ENCODE data around the gene ZNF330. TPM values are rescaled to one million over a fixed set of nuclear protein-coding genes. Genes with fewer than 3 reads are reported as not detected.
"Not testable (repeated sequence)": the region's sequence is repeated elsewhere in the genome, so short reads cannot be mapped to it uniquely, and the experiment has no call there.

ZNF330 gene
- total and polyA plus RNA-seq, 10 donors: 23.4 to 45.0 (median 36.1) TPM

DNA sequence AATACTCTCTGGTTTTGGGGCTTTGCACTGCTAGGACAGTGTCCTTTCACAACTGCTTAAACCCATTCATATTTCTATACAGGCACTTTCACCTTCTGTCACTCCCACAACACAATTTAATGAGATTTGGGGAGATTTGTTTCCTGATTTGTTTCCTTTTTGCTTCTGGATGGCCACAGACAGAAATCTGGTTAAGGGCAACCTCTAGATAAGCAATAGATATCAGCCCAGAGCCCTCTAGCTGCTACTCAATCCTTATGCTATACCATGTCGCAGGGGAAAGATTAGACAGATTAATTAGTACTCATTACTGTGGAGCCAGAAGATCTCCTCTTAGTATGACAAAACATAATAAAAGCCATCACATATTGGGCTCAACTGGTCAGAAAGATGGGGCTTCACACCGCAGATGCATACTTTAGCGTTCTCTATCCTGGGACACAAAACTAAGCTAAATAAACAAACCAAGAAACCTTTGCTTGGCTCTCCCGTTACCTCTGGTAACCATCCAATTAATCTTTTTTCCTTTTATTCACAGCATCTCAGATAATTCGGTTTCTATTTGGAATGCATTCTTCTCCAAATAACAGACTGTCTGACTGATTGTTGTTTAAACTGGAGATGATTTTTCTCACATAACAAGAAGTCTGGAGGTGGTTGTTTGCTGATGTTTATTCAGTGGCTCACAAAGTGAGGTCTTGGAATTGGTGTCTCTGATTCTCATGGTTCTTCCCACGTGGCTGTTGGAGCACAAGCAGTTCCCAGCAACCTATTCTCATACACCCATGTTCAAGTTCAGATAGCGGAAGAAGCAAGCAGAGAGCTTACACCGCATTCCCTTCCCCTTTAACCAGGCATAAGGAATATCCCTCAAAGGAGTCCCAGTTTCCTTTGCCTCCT, 41.0 kb upstream of the ZNF330 start:
- 56 to 70% (median 67%) methylated on average over 8 of the region's 8 CpGs for WGBS, 5 donors
- peaks cover 0 to 6% (median 0%) of the 10 kb centered on the region in 8 donors for H3K9me3 ChIP-seq
- DNase-seq: no peak
- H3K4me3 ChIP-seq: no peak overlapping the region
- H3K4me1 ChIP-seq: no peaks in the 10 kb centered on the region
- TF ChIP-seq POLR2AphosphoS5 (IDR thresholded peaks at IDR 0.05): no peak
- TF ChIP-seq, protein P1, sequence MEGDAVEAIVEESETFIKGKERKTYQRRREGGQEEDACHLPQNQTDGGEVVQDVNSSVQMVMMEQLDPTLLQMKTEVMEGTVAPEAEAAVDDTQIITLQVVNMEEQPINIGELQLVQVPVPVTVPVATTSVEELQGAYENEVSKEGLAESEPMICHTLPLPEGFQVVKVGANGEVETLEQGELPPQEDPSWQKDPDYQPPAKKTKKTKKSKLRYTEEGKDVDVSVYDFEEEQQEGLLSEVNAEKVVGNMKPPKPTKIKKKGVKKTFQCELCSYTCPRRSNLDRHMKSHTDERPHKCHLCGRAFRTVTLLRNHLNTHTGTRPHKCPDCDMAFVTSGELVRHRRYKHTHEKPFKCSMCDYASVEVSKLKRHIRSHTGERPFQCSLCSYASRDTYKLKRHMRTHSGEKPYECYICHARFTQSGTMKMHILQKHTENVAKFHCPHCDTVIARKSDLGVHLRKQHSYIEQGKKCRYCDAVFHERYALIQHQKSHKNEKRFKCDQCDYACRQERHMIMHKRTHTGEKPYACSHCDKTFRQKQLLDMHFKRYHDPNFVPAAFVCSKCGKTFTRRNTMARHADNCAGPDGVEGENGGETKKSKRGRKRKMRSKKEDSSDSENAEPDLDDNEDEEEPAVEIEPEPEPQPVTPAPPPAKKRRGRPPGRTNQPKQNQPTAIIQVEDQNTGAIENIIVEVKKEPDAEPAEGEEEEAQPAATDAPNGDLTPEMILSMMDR (IDR thresholded peaks at IDR 0.05 in 8 of 11, conservative IDR thresholded peaks at IDR 0.05 in 3 of 11): no peak
- no peak overlapping the region for H3K27ac ChIP-seq
- intact Hi-C loops (cut with DNase I; ENCODE audit: low total_unique reads): no loop called here
- no peaks in the 10 kb centered on the region for H3K27me3 ChIP-seq (replicated peaks in 1 of 7)
- no peaks in the 10 kb centered on the region for H3K36me3 ChIP-seq

DNA sequence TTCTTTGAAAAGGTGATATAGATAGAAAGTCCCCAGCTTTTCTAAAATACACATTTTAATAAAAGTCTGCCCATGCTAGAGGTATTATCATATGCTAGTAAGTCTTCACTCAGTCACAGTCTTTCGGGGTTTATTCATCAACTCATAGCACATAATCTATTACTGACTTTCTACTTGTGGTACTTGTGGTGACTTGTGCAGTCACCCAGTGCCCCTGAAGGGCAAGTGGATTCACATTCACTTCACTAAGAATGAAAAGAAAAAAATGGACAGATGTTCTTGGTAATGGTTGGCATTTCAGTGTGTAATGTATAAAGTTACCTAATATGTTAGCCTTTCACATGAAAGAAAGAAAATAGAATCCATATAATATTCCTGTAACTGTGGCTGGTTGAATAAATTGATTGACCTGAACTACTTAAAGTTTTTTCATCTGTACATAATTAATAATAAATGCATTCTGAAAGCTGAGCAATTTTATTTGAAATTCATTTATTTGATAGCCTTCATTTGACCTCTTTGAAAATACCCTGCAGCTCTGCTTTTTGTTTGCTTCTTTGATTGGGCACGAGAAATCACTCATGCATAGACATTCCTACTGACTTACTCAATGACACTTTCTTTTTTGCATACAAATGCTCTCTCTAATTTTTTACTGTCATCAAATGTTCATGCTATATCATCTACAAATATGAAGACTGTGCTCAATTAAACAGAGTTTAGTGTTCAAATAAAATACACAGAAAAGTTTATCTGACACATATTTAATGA, 39.5 kb upstream of the ZNF330 start:
- Histone ChIP-seq H3K36me3 (no peaks in the 10 kb centered on the region), H3K9me3 (peaks cover 0 to 6% (median 0%) of the 10 kb centered on the region in 8 donors), H3K4me1 (no peaks in the 10 kb centered on the region), H3K4me3 (no peak overlapping the region), H3K27me3 (replicated peaks in 1 of 7) (no peaks in the 10 kb centered on the region), H3K27ac (no peak overlapping the region)
- no peak for DNase-seq
- 78 to 90% (median 84%) methylated on average over 2 of the region's 2 CpGs for WGBS, 5 donors
- intact Hi-C loops (cut with DNase I; ENCODE audit: low total_unique reads): no loop called here
- no peak for TF ChIP-seq POLR2A (IDR thresholded peaks at IDR 0.05)
- TF ChIP-seq, protein P1 (IDR thresholded peaks at IDR 0.05 in 8 of 11, conservative IDR thresholded peaks at IDR 0.05 in 3 of 11): no peak
- no peak for TF ChIP-seq POLR2AphosphoS5 (IDR thresholded peaks at IDR 0.05)

DNA sequence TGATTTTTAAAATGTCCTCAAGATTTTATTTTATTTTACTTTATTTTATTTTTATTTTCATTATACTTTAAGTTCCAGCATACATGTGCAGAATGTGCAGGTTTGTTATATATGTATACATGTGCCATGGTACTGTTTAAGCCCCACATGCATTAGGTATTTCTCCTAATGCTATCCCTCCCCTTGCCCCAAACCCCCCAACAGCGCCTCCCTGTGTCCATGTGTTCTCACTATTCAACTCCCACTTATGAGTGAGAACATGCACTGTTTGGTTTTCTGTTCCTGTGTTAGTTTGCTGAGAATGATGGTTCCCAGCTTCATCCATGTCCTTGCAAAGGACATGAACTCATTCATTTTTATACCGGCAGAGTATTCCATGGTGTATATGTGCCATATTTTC, 37.2 kb upstream of the ZNF330 start:
- intact Hi-C loops (cut with DNase I; ENCODE audit: low total_unique reads); H3K27ac ChIP-seq; H3K4me1 ChIP-seq; DNase-seq; H3K27me3 ChIP-seq (replicated peaks in 1 of 7); H3K9me3 ChIP-seq; H3K36me3 ChIP-seq; H3K4me3 ChIP-seq: not testable (repeated sequence)
- 78 to 89% (median 83%) methylated on average over 2 of the region's 2 CpGs for WGBS, 5 donors

DNA sequence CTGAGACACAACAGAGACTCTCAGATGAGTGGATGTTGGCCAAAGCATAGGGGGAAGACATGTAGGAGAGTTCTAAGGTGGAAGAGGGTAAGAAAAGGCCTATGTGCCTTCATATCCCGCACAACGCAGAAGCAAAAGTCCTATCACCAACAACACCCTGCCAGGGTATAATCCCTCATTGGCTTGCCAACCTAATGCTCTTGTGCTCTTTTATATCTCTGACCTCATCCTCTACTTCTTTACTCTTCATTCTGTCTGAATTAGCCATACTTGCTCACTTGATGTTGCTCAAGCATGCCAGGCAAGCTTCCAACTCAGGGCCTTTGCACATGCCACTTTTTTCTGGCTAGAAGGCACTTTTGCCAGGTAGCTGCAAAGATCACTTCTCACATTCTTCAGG, 28.1 kb upstream of the ZNF330 start:
- peaks cover 0 to 10% (median 0%) of the 10 kb centered on the region in 7 donors for H3K27me3 ChIP-seq (replicated peaks in 1 of 7)
- TF ChIP-seq POLR2AphosphoS5 (IDR thresholded peaks at IDR 0.05) (no peak), POLR2A (IDR thresholded peaks at IDR 0.05) (no peak)
- TF ChIP-seq, protein P1 (IDR thresholded peaks at IDR 0.05 in 8 of 11, conservative IDR thresholded peaks at IDR 0.05 in 3 of 11): no peak
- no peak for DNase-seq
- H3K4me3 ChIP-seq: no peak overlapping the region
- intact Hi-C loops (cut with DNase I; ENCODE audit: low total_unique reads): no loop called here
- no peaks in the 10 kb centered on the region for H3K36me3 ChIP-seq
- no peaks in the 10 kb centered on the region for H3K9me3 ChIP-seq
- H3K4me1 ChIP-seq: no peaks in the 10 kb centered on the region
- no peak overlapping the region for H3K27ac ChIP-seq
- 95 to 100% (median 97%) methylated on average over 2 of the region's 2 CpGs for WGBS, 5 donors

Data from spleen (tissue), 11 donors.